Measurements from ENCODE around the gene FANCC.

FANCC gene

GRCh38 chr9:95120781-95121370, 196.6 kb downstream of the FANCC start:
- DNase-seq (ENCODE audit: low read depth): no peak

- DNase-seq (ENCODE audit: low read depth): no peak
These were observed 198.9 kb downstream of the FANCC start for GRCh38 chr9:95118596-95118995.

GRCh38 chr9:95116808-95117204, 200.7 kb downstream of the FANCC start:
- DNase-seq (ENCODE audit: low read depth): no peak

- no peak for DNase-seq (ENCODE audit: low read depth)
These were observed 201.3 kb downstream of the FANCC start for GRCh38 chr9:95116002-95116807.

GRCh38 chr9:95115104-95115503, 202.4 kb downstream of the FANCC start:
- DNase-seq (ENCODE audit: low read depth): no peak

GRCh38 chr9:95112436-95113280, 204.9 kb downstream of the FANCC start:
- DNase-seq (ENCODE audit: low read depth): no peak

GRCh38 chr9:95111716-95112115, 205.8 kb downstream of the FANCC start:
- DNase-seq (ENCODE audit: low read depth): no peak

- DNase-seq (ENCODE audit: low read depth): no peak
These were observed 206.5 kb downstream of the FANCC start for GRCh38 chr9:95110921-95111525.

GRCh38 chr9:95109456-95109855, 208.1 kb downstream of the FANCC start:
- no peak for DNase-seq (ENCODE audit: low read depth)

- DNase-seq (ENCODE audit: low read depth): no peak
These were observed 208.7 kb downstream of the FANCC start for GRCh38 chr9:95108777-95109176.

- no peak for DNase-seq (ENCODE audit: low read depth)
These were observed 209.5 kb downstream of the FANCC start for GRCh38 chr9:95107976-95108375.

GRCh38 chr9:95107001-95107749, 210.3 kb downstream of the FANCC start:
- peak; percentile 81 for DNase-seq (ENCODE audit: low read depth)

GRCh38 chr9:95105519-95106287, 211.8 kb downstream of the FANCC start:
- DNase-seq (ENCODE audit: low read depth): no peak

- no peak for DNase-seq (ENCODE audit: low read depth)
These were observed 212.5 kb downstream of the FANCC start for GRCh38 chr9:95104980-95105379.

GRCh38 chr9:95104581-95104960, 212.9 kb downstream of the FANCC start:
- DNase-seq (ENCODE audit: low read depth): no peak

- DNase-seq (ENCODE audit: low read depth): no peak
These were observed 213.5 kb downstream of the FANCC start for GRCh38 chr9:95103871-95104580.

- DNase-seq (ENCODE audit: low read depth): no peak
These were observed 214.2 kb downstream of the FANCC start for GRCh38 chr9:95103281-95103771.

- DNase-seq (ENCODE audit: low read depth): no peak
These were observed 214.9 kb downstream of the FANCC start for GRCh38 chr9:95102572-95102971.

GRCh38 chr9:95102001-95102433, 215.5 kb downstream of the FANCC start:
- DNase-seq (ENCODE audit: low read depth): no peak

GRCh38 chr9:95101326-95101725, 216.2 kb downstream of the FANCC start:
- no peak for DNase-seq (ENCODE audit: low read depth)

Data from iris pigment epithelial cell (primary cell).